ENCODE data around the gene ARMC9. TPM values are rescaled to one million over a fixed set of nuclear protein-coding genes. Genes with fewer than 3 reads are reported as not detected.
A peak's percentile ranks its signal among the peaks of the same experiment; 100 is the strongest.

ARMC9 gene
- total and polyA plus RNA-seq, 2 donors from 2014 or later, result 7.3 to 18.2 TPM

DNA sequence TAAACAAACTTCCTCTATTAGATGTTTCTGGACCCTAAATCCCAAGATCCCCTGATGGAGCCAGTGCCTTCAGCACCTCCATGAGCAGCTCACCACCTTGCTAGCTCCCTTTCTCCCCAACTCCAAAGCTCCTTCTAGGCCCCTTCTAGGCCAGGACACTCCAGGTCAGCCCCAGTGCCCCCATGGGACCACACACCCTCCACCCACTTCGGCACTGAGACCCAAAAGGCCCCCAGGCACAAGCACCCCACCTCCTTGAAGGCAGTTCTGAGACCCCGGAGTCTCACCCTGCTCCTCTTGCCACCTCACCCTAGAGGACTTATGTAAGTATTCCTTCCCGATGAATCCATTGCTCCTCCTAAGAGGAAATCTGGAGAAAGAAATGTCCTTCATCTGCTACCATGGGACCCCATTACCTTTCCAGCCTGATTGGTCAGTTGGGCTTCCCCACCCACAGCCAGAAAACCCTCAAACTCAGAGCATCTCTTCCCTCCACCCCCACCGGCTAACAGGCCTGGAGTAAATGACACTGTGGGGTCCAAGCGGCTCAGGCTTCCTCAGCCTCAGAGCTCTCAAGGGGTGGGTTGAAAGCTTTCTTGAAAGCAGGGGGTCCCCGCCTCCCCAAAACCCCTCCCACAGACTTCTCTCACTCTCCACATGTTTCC lies 9.8 kb upstream of the ARMC9 start:
- TF ChIP-seq, protein P1, sequence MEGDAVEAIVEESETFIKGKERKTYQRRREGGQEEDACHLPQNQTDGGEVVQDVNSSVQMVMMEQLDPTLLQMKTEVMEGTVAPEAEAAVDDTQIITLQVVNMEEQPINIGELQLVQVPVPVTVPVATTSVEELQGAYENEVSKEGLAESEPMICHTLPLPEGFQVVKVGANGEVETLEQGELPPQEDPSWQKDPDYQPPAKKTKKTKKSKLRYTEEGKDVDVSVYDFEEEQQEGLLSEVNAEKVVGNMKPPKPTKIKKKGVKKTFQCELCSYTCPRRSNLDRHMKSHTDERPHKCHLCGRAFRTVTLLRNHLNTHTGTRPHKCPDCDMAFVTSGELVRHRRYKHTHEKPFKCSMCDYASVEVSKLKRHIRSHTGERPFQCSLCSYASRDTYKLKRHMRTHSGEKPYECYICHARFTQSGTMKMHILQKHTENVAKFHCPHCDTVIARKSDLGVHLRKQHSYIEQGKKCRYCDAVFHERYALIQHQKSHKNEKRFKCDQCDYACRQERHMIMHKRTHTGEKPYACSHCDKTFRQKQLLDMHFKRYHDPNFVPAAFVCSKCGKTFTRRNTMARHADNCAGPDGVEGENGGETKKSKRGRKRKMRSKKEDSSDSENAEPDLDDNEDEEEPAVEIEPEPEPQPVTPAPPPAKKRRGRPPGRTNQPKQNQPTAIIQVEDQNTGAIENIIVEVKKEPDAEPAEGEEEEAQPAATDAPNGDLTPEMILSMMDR (IDR thresholded peaks at IDR 0.05; ENCODE audit: borderline replicate concordance, extremely low read depth, insufficient read depth), result no peak
- H3K36me3 ChIP-seq (ENCODE audit: control insufficient read depth in 2 of 3, insufficient read depth in 3 of 3, low read length in 3 of 3), result no peaks in the 10 kb centered on the region
- intact Hi-C loops (cut with DNase I), result no loop called here
- no peak for DNase-seq
- H3K4me1 ChIP-seq (ENCODE audit: control insufficient read depth in 2 of 3, insufficient read depth in 2 of 3, low read depth in 1 of 3, low read length in 3 of 3), result peaks cover 4 to 8% (median 4%) of the 10 kb centered on the region in 3 donors
- H3K9me3 ChIP-seq (ENCODE audit: control insufficient read depth in 2 of 3, insufficient read depth in 1 of 3, low read length in 3 of 3), result no peaks in the 10 kb centered on the region
- H3K27me3 ChIP-seq (ENCODE audit: control insufficient read depth, insufficient read depth, low read length), result no peaks in the 10 kb centered on the region
- no peak overlapping the region for H3K9ac ChIP-seq (ENCODE audit: low read length in 3 of 3)
- H3K27ac ChIP-seq (ENCODE audit: low read depth in 2 of 2, low read length in 2 of 2), result peak overlapping the region in 1 of 2 donors; percentile 49
- no peak overlapping the region for H3K4me3 ChIP-seq (ENCODE audit: low read length in 3 of 3)
- no peak for FAIRE-seq

DNA sequence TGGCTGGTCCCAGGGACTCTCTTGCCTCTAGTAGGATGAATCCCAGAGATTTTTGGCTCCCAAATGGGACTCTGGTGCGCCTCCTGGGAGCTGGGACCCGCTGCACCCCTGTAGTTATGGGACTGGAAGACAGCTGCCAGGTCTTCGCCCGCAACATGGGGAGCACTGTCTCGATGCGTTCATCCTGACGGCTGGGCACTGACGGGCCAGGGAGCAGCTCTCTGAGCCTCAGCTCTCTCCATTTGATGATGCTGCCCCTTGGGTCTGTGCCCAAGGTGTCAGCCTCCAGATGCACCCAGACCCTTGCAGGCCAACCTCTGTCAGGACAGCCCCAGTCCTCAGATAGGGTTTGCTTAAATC lies 9.3 kb upstream of the ARMC9 start:
- intact Hi-C loops (cut with DNase I), result no loop called here
- no peak overlapping the region for H3K9ac ChIP-seq (ENCODE audit: low read length in 3 of 3)
- H3K9me3 ChIP-seq (ENCODE audit: control insufficient read depth in 2 of 3, insufficient read depth in 1 of 3, low read length in 3 of 3), result no peaks in the 10 kb centered on the region
- DNase-seq, result no peak
- H3K4me1 ChIP-seq (ENCODE audit: control insufficient read depth in 2 of 3, insufficient read depth in 2 of 3, low read depth in 1 of 3, low read length in 3 of 3), result peaks cover 4 to 8% (median 4%) of the 10 kb centered on the region in 3 donors
- TF ChIP-seq, protein P1 (IDR thresholded peaks at IDR 0.05; ENCODE audit: borderline replicate concordance, extremely low read depth, insufficient read depth), result no peak
- no peaks in the 10 kb centered on the region for H3K27me3 ChIP-seq (ENCODE audit: control insufficient read depth, insufficient read depth, low read length)
- H3K4me3 ChIP-seq (ENCODE audit: low read length in 3 of 3), result no peak overlapping the region
- no peak for FAIRE-seq
- no peaks in the 10 kb centered on the region for H3K36me3 ChIP-seq (ENCODE audit: control insufficient read depth in 2 of 3, insufficient read depth in 3 of 3, low read length in 3 of 3)
- H3K27ac ChIP-seq (ENCODE audit: low read depth in 2 of 2, low read length in 2 of 2), result no peak overlapping the region

DNA sequence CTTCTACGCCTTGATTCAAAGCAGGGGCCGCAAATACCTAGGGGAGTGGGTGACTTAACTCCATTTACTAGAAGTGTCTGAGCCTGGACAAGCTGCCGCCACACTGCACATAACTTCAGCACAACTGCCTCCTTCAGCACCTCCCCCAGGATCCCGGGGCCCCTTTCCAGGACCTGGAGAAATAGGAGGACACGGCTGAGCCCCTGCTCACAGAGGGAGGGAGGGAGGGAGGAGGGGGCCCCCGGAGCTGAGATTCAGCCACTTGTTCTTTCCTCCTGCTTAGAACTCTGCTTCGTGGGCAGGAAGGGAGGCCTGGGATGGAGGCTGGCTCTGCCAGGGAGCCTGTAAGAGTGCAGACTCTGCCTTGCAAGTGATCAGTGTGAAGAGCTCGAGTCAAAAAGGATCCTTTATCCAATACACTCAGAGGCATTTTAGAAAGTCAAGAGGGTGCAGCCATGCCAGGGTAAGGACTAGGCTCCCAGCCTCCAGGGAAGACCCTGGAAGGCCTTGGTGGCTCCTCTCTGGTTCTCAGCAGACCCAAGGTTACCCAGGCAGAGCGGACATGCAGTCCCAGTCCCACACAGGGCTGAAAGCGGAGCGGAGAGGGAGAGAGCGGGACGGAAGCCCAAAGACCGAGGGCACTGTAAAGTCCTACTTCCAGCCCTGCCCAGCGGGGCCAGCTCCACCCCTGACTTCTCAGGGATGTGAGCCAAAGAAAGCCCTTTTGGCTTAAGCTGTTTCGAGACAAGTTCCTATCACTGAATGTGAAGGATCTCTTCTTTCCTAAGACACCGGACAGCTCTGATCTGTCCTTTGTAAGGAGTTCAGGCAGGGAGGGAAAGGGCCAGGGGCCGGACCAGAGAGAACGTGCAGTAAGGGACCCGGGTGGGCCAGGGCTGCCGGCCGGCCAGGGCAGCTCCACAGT lies 8.6 kb upstream of the ARMC9 start:
- Histone ChIP-seq H3K27ac (ENCODE audit: low read depth in 2 of 2, low read length in 2 of 2) (peak overlapping the region; percentile 77 to 92), H3K9ac (ENCODE audit: low read length in 3 of 3) (peak overlapping the region in 1 of 3 donors; percentile 72), H3K4me1 (ENCODE audit: control insufficient read depth in 2 of 3, insufficient read depth in 2 of 3, low read depth in 1 of 3, low read length in 3 of 3) (peaks cover 4 to 8% (median 4%) of the 10 kb centered on the region in 3 donors), H3K36me3 (ENCODE audit: control insufficient read depth in 2 of 3, insufficient read depth in 3 of 3, low read length in 3 of 3) (no peaks in the 10 kb centered on the region), H3K4me3 (ENCODE audit: low read length in 3 of 3) (peak overlapping the region in 2 of 3 donors; percentile 20 to 55), H3K9me3 (ENCODE audit: control insufficient read depth in 2 of 3, insufficient read depth in 1 of 3, low read length in 3 of 3) (no peaks in the 10 kb centered on the region), H3K27me3 (ENCODE audit: control insufficient read depth, insufficient read depth, low read length) (no peaks in the 10 kb centered on the region)
- FAIRE-seq (no peak), DNase-seq (peak in 4 of 5 donors; percentile 37 to 90 (median 52))
- intact Hi-C loops (cut with DNase I), result loop anchor here (10.0 kb wide), 1 partner anchor 85 kb away; no protein-coding TSS in a partner anchor
- TF ChIP-seq, protein P1 (IDR thresholded peaks at IDR 0.05; ENCODE audit: borderline replicate concordance, extremely low read depth, insufficient read depth), result no peak
